HG03045 (cell line): ENCODE results near the gene GRK1.
"Not testable (repeated sequence)": the region's sequence is repeated elsewhere in the genome, so short reads cannot be mapped to it uniquely, and the experiment has no call there.

Source experiments
- ATAC-seq: cut with Tn5 transposase; IDR thresholded peaks from one replicate; pipeline ENCODE4 v1.9.1; 2021; ENCODE audit warnings: mild to moderate bottlenecking, moderate library complexity; ENCODE audit not compliant: unreplicated experiment

The GRK1 gene

GRCh38 chr13:113666951-113667701 lies at the start of gene GRK1:
TSS of gene GRK1 (plus strand) at chr13:113667219. CDS start at chr13:113667387, 168 bp downstream.
- no peak for ATAC-seq

DNA sequence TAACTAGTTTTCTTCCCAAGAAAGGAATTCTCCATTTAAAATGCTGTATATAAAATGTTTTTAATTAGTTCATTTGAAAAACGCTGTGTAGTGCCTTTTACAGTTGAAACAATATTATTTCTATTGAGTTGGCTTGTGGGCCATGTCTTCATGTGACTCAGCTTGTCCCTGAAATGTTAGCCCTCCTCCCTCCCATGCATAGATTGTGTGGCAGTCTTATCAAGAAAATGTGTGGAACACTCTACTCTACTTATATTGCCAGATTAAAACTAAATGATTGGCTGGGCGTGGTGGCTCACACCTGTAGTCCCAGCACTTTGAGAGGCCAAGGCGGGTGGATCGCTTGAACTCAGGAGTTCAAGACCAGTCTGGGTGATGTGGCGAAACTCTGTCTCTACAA lies 49.1 kb upstream of the GRK1 start:
- no peak for ATAC-seq

DNA sequence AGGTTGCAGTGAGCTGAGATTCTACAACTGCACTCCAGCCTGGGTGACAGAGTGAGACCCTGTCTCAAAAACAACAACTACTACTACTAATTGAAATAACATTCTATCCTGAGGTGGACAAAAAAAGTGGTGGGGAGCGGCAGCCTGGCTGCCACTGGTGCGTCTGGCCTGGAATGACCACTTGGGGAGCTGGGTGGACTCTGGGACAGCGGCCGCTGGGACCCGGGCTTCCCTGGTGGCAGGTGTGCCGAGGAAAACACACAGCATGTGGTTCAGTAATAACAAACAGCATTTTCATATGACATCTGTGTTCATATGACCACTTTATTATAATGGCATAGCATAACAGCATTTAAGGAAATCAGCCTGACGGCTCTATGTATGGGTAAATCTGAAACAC lies 48.6 kb upstream of the GRK1 start:
- no peak for ATAC-seq

GRCh38 chr13:113620036-113620796 lies 46.8 kb upstream of the GRK1 start:
- ATAC-seq, result no peak

DNA sequence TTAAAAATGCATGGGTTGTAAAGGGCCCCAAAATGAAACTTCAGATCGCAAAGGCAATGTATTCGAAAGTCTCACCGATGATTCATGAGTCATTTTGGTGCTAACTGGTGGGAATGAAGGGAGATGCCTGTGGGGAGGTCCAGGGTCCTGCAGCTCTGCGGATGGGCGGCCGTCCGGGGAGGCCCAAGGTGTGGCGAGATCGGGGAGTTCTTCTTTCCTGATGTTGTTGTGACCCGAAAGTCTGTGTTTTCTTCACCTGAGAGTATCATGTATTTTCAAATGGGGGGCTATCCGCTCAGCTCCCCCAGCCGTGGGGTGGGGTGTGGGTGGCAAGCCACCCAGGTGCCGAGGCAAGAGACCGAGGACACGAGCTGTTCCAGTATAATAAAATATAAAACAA lies 46.0 kb upstream of the GRK1 start:
- no peak for ATAC-seq

DNA sequence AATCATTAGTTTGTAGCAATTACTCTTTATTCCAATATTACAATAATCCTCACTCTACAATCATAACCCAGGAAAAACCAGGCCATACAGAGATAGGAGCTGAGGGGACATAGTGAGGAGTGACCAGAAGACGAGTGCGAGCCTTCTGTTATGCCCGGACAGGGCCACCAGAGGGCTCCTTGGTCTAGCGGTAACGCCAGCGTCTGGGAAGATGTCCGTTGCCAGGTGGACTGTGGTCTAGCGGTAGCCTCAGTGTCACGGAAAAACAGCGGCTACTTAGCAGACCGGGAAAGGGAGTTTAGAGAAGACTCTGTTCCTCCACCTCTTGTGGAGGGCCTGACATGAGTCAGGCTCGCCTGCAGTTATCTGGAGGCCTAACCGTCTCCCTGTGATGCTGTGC lies 45.5 kb upstream of the GRK1 start:
- ATAC-seq, result not testable (repeated sequence)

DNA sequence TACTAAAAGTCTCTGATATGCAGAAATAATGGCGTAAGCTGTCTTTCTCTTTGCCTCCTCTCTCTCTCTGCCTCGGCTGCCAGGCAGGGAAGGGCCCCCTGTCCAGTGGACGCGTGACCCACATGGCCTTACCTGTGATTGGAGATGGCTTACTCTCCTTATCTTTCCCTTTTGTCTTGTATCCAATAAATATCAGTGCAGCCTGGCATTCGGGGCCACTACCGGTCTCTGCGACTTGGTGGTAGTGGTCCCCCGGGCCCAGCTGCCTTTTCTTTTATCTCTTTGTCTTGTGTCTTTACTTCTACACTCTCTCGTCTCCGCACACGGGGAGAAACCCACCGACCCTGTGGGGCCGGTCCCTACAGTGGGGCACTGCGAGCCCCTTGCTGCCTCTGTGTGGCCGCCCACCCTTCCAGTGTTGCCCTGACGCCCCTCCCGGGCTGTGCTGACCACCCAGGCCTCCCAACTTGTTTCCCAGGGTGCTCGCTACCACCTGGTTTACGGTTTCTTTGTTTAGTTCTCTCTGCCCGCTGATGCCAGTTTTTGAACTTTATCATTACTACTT lies 45.0 kb upstream of the GRK1 start:
- not testable (repeated sequence) for ATAC-seq

DNA sequence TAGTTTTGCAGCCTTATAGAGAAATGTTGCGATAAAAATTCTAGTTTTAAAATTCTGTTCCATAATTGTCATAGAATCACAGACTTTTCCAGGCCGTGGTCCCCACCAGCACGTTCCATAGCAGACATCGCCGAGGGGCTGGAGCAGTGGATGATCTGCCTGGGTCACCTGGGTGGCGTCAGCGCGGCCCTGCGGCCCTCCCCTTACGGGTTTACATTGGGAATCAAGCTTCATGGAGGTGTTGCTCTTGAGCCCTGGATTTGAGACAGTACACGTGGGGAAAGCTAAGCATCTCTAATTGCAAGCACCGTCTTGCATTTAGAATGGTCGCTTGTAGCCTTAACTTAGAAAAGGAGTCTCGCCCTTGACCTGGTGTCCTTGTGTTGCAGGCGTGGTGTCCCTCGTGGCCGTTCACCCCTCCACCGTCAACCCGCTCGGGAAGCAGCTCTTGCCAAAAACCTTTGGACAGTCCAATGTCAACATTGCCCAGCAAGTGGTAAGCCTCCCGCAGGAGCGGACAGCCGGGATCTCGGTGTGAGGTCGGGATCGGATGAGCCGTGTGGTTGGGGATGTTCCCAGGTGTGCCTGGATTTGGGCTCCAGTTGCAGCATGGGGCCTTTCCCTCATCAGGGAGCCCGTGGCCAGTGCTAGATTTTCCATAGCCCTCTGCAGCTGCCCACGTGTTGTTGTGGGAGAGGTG lies 44.1 kb upstream of the GRK1 start:
- ATAC-seq, result no peak

DNA sequence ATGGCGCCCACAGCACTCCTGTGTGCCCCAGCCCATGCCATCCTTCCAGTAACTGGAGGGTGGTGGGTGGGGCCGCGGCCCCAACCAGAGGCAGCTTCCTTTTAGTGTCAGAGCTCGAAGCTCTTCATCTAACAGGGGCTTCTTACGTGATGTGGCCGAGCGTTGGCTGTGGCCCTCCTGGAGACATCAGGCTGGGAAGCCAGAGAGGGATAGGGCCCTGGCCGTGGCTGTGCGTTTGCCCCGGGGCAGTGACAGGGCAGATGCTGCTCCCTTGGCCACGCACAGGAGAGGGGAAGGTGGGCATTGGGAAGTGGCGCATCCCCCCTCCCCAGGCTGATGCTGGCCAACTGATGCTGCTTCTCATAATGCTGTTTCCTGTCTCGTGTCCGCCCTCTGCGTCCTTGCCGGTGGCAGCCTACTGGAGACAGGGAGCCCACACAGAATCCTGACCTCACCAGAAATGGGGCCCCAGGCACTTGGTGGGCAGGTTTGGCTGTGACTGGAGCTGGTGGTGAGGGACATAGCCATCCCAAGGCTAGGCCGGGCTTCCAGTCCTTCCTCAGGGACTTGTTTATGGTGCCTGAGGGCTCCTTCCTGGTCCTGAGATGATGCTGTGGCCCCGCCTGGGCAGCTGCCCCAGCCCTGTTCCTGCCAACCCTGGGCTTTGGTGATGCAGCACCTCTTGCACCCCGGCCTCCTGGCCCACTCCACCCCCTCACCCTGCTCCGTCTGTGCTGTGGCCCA lies 43.4 kb upstream of the GRK1 start:
- ATAC-seq, result no peak

DNA sequence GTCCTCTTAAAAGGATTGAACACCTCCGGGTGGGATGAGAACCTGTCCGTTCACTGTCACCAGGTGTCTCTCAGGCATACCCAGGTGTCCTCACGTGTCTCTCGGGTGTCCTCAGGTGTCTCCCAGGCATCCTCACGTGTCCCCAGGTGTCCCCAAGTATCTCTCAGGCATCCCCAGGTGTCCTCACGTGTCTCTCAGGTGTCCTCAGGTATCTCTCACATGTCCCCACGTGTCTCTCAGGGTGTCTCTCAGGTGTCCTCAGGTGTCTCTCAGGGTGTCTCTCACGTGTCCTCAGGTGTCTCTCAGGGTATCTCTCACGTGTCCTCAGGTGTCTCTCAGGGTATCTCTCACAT lies 42.8 kb upstream of the GRK1 start:
- no peak for ATAC-seq

- not testable (repeated sequence) for ATAC-seq
Measured at GRCh38 chr13:113624640-113625304, 42.2 kb upstream of the GRK1 start.

GRCh38 chr13:113625965-113626721 lies 40.9 kb upstream of the GRK1 start:
- ATAC-seq, result no peak

- ATAC-seq, result no peak
Measured at GRCh38 chr13:113627136-113627535, 39.9 kb upstream of the GRK1 start.

GRCh38 chr13:113628291-113629270 lies 38.4 kb upstream of the GRK1 start:
- no peak for ATAC-seq

- no peak for ATAC-seq
Measured at GRCh38 chr13:113629866-113630265, 37.2 kb upstream of the GRK1 start.

GRCh38 chr13:113630296-113630695 lies 36.7 kb upstream of the GRK1 start:
- no peak for ATAC-seq

DNA sequence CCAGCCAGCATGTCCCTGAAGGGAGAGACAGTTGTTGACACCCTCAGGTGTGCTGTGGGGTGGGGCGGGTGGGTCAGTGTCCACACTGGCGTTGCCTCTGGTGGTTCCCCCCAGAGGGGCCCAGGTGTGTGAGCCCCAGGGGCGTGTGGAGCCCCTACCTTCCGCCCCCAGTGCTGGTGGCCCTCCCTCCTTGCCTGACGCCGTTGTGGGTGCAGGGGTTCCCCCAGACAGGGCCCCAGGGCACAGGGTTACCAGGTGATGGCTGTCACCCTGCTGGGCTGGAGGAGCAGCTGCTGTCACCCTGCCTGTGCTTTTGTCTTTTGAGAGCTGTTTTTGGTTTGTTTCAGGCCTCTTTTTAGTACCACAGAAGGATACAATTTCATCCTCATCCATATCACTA lies 36.2 kb upstream of the GRK1 start:
- ATAC-seq, result no peak

DNA sequence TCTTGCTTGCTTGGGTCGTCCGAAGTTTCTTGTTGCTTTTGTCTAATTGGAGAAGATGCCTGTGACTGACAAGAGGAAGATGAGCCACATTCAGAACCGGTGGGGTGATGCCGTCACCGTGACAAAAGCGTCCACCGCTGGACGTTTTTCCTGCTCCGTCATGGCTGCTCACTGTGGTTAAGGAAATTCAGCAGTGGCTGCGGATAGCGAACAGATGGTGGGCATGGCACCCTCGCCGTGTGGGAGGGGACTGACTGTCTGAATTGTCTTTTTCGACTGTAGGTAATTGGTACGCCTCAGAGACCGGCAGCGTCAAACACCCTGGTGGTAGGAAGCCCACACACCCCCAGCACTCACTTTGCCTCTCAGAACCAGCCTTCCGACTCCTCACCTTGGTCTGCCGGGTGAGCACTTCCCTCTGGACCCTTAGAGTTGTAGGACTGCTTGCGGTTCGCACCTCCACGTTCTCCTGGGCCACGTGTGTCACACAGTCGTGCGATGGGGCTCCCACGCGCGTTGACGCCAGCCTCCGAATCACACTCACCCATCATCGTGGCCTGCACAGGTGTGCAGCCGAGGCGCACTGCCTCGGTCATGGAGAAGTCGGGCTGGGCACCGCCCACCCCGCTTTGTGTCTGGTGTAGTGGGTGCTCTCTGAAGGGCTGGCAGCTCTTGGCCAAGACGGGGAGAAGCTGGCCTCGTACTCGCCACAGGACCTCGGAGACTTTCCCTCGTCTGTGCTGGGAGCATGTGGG lies 35.5 kb upstream of the GRK1 start:
- ATAC-seq, result no peak
